ENCODE results near the gene RAB23. TPM values are rescaled to one million over a fixed set of nuclear protein-coding genes. Genes with fewer than 3 reads are reported as not detected.

RAB23 gene
- total RNA-seq, 1 donor: 82.2 TPM

DNA sequence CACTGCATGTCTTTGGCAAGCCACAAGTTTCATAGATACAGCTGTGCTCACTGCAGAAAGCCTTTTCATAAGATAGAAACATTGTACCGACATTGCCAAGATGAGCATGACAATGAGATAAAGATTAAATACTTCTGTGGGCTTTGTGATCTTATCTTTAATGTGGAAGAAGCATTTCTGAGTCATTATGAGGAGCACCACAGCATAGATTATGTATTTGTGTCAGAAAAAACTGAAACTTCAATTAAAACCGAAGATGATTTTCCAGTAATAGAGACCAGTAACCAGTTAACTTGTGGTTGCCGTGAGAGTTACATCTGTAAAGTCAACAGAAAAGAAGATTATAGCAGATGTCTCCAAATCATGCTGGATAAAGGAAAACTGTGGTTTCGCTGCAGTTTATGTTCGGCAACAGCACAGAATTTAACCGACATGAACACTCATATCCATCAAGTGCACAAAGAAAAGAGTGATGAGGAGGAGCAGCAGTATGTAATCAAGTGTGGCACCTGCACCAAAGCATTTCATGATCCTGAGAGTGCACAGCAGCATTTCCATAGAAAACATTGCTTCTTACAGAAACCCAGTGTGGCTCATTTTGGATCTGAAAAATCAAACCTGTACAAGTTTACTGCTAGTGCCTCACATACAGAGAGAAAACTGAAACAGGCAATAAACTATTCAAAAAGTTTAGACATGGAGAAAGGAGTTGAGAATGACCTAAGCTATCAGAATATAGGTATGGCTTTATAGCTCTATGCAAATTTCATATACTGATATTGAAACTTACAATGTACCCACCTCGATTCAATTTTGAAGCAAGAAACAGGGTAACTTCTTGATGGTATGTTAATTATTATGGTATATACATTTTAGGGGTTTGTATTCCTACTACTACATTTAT is 73.9 kb downstream of the RAB23 start:
- Histone ChIP-seq H3K4me2 (ENCODE audit: insufficient read depth, low read length) (no peak overlapping the region), H4K20me1 (ENCODE audit: insufficient read depth, low read length) (no peaks in the 10 kb centered on the region), H3K4me3 (ENCODE audit: insufficient read depth, low read length) (no peak overlapping the region), H3K27ac (ENCODE audit: low read depth, low read length) (no peak overlapping the region), H3K36me3 (ENCODE audit: insufficient read depth, low read length) (peaks cover 40% of the 10 kb centered on the region), H2AFZ (ENCODE audit: low read length) (no peak overlapping the region), H3K4me1 (ENCODE audit: insufficient read depth, low read length) (no peaks in the 10 kb centered on the region), H3K27me3 (ENCODE audit: insufficient read depth, low read length) (no peaks in the 10 kb centered on the region), H3K9me3 (ENCODE audit: low read depth, low read length) (no peaks in the 10 kb centered on the region), H3K79me2 (ENCODE audit: insufficient read depth, low read length) (peaks cover 3% of the 10 kb centered on the region)
- DNase-seq (ENCODE audit: insufficient read length, low spot score, missing footprints): no peak
- TF ChIP-seq, protein P1, sequence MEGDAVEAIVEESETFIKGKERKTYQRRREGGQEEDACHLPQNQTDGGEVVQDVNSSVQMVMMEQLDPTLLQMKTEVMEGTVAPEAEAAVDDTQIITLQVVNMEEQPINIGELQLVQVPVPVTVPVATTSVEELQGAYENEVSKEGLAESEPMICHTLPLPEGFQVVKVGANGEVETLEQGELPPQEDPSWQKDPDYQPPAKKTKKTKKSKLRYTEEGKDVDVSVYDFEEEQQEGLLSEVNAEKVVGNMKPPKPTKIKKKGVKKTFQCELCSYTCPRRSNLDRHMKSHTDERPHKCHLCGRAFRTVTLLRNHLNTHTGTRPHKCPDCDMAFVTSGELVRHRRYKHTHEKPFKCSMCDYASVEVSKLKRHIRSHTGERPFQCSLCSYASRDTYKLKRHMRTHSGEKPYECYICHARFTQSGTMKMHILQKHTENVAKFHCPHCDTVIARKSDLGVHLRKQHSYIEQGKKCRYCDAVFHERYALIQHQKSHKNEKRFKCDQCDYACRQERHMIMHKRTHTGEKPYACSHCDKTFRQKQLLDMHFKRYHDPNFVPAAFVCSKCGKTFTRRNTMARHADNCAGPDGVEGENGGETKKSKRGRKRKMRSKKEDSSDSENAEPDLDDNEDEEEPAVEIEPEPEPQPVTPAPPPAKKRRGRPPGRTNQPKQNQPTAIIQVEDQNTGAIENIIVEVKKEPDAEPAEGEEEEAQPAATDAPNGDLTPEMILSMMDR (IDR thresholded peaks at IDR 0.05; ENCODE audit: extremely low read depth, low read depth, low read length): no peak

GRCh38 chr6:57147401-57147800 is 74.7 kb downstream of the RAB23 start:
- TF ChIP-seq, protein P1 (IDR thresholded peaks at IDR 0.05; ENCODE audit: extremely low read depth, low read depth, low read length): no peak
- Histone ChIP-seq H3K4me3 (ENCODE audit: insufficient read depth, low read length) (no peak overlapping the region), H4K20me1 (ENCODE audit: insufficient read depth, low read length) (no peaks in the 10 kb centered on the region), H3K27ac (ENCODE audit: low read depth, low read length) (no peak overlapping the region), H3K4me1 (ENCODE audit: insufficient read depth, low read length) (no peaks in the 10 kb centered on the region), H3K79me2 (ENCODE audit: insufficient read depth, low read length) (peaks cover 3% of the 10 kb centered on the region), H3K36me3 (ENCODE audit: insufficient read depth, low read length) (peaks cover 38% of the 10 kb centered on the region), H2AFZ (ENCODE audit: low read length) (no peak overlapping the region), H3K4me2 (ENCODE audit: insufficient read depth, low read length) (no peak overlapping the region), H3K9me3 (ENCODE audit: low read depth, low read length) (no peaks in the 10 kb centered on the region), H3K27me3 (ENCODE audit: insufficient read depth, low read length) (no peaks in the 10 kb centered on the region)
- DNase-seq (ENCODE audit: insufficient read length, low spot score, missing footprints): no peak

- TF ChIP-seq, protein P1 (IDR thresholded peaks at IDR 0.05; ENCODE audit: extremely low read depth, low read depth, low read length): no peak
- Histone ChIP-seq H3K9me3 (ENCODE audit: low read depth, low read length) (no peaks in the 10 kb centered on the region), H2AFZ (ENCODE audit: low read length) (no peak overlapping the region), H3K4me2 (ENCODE audit: insufficient read depth, low read length) (no peak overlapping the region), H3K79me2 (ENCODE audit: insufficient read depth, low read length) (peaks cover 3% of the 10 kb centered on the region), H4K20me1 (ENCODE audit: insufficient read depth, low read length) (no peaks in the 10 kb centered on the region), H3K27me3 (ENCODE audit: insufficient read depth, low read length) (no peaks in the 10 kb centered on the region), H3K4me3 (ENCODE audit: insufficient read depth, low read length) (no peak overlapping the region), H3K27ac (ENCODE audit: low read depth, low read length) (no peak overlapping the region), H3K4me1 (ENCODE audit: insufficient read depth, low read length) (no peaks in the 10 kb centered on the region), H3K36me3 (ENCODE audit: insufficient read depth, low read length) (peaks cover 34% of the 10 kb centered on the region)
- DNase-seq (ENCODE audit: insufficient read length, low spot score, missing footprints): no peak
Observed at GRCh38 chr6:57143690-57144089, 78.4 kb downstream of the RAB23 start.

DNA sequence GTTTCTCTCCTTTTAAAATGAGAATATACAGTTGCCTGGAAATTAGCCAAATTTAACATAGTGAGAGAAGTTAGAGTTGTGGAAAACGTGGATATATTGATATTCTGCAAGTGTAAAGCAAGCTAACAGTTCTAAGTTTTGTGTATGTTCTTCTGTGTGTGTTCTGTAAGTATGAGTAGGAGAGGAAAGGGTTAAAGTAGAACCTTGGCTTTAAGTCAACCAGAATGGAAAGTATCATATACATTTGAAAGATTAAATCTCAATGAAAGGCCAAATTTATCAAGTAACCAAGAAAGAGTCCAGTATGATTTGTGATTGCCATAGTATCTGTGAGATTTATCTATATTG is 80.0 kb downstream of the RAB23 start:
- TF ChIP-seq, protein P1 (IDR thresholded peaks at IDR 0.05; ENCODE audit: extremely low read depth, low read depth, low read length): no peak
- peaks cover 26% of the 10 kb centered on the region for H3K36me3 ChIP-seq (ENCODE audit: insufficient read depth, low read length)
- H3K79me2 ChIP-seq (ENCODE audit: insufficient read depth, low read length): peaks cover 6% of the 10 kb centered on the region
- no peaks in the 10 kb centered on the region for H3K4me1 ChIP-seq (ENCODE audit: insufficient read depth, low read length)
- DNase-seq (ENCODE audit: insufficient read length, low spot score, missing footprints): no peak
- no peak overlapping the region for H3K4me2 ChIP-seq (ENCODE audit: insufficient read depth, low read length)
- H3K27me3 ChIP-seq (ENCODE audit: insufficient read depth, low read length): no peaks in the 10 kb centered on the region
- H3K27ac ChIP-seq (ENCODE audit: low read depth, low read length): no peak overlapping the region
- no peaks in the 10 kb centered on the region for H4K20me1 ChIP-seq (ENCODE audit: insufficient read depth, low read length)
- H3K9me3 ChIP-seq (ENCODE audit: low read depth, low read length): no peaks in the 10 kb centered on the region
- no peak overlapping the region for H2AFZ ChIP-seq (ENCODE audit: low read length)
- no peak overlapping the region for H3K4me3 ChIP-seq (ENCODE audit: insufficient read depth, low read length)

Measured in osteoblast (primary cell).